HEK293 (cell line): ENCODE results near the gene USP5.
A peak's percentile ranks its signal among the peaks of the same experiment; 100 is the strongest.
"Not testable (repeated sequence)": the region's sequence is repeated elsewhere in the genome, so short reads cannot be mapped to it uniquely, and the experiment has no call there.

Source experiments
- CTCF ChIA-PET: fragments of 350-600 bp; formaldehyde crosslinking; extraction: SDS; loops from one replicate; lab custom pipeline; 2021; ENCODE audit warnings: antibody characterized with exemption; lab: Yijun Ruan, JAX
- POLR2A ChIA-PET: fragments of 300-600 bp; formaldehyde crosslinking; extraction: SDS; loops from one replicate; lab custom pipeline; 2020; ENCODE audit warnings: antibody characterized with exemption, inconsistent platforms; lab: Yijun Ruan, JAX
- H3K27ac ChIP-seq: fragments of 200-500 bp; sonication (Bioruptor generic); 2 replicates; pipeline ENCODE4 v1.5.1; 2014; ENCODE audit warnings: low read depth, low read length, control low read depth, inconsistent platforms; ENCODE audit errors: extremely low read depth
- H3K36me3 ChIP-seq, 2 experiments: fragments of 200-500 bp in 1 of 2; sonication (Bioruptor generic) in 1 of 2; 1 replicate in 1 of 2; 2 replicates in 1 of 2; pipeline ENCODE4 v1.5.1; 2014 to 2017; ENCODE audit warnings: inconsistent platforms in 2 of 2, low read length in 2 of 2; ENCODE audit not compliant: control insufficient read depth in 2 of 2, insufficient read depth in 1 of 2
- H3K4me1 ChIP-seq: fragments of 200-500 bp; sonication (Bioruptor generic); 2 replicates; pipeline ENCODE4 v1.5.1; 2014; ENCODE audit warnings: mild to moderate bottlenecking, low read length, inconsistent platforms; ENCODE audit not compliant: control insufficient read depth, insufficient read depth
- H3K4me3 ChIP-seq: 2 replicates; pipeline ENCODE4 v1.5.1; 2011; ENCODE audit warnings: low read depth, mild to moderate bottlenecking, control low read depth, low read length, moderate library complexity
- H3K9me3 ChIP-seq: fragments of 200-500 bp; sonication (Bioruptor generic); 2 replicates; pipeline ENCODE4 v1.5.1; 2014; ENCODE audit warnings: low read depth, low read length, inconsistent platforms; ENCODE audit not compliant: control insufficient read depth, insufficient read depth
- HOXA7 ChIP-seq: sonication (generic); formaldehyde crosslinking; IDR thresholded peaks from 2 replicates; pipeline ENCODE4 v1.8.1; 2022; ENCODE audit warnings: missing genetic modification reagents, borderline replicate concordance
- PRDM1 ChIP-seq: fragments of 450-650 bp; formaldehyde crosslinking; IDR thresholded peaks from 2 replicates; pipeline ENCODE4; 2016; ENCODE audit warnings: missing biosample characterization, missing genetic modification characterization
- YY2 ChIP-seq: fragments of 450-650 bp; formaldehyde crosslinking; IDR thresholded peaks from 2 replicates; pipeline ENCODE4 v1.5.1; 2016; ENCODE audit warnings: missing biosample characterization, missing genetic modification characterization
- ZNF121 ChIP-seq: fragments of 450-650 bp; formaldehyde crosslinking; IDR thresholded peaks from 2 replicates; pipeline ENCODE4 v1.5.1; 2016; ENCODE audit warnings: missing biosample characterization, missing genetic modification characterization
- ZNF776 ChIP-seq: fragments of 450-650 bp; formaldehyde crosslinking; IDR thresholded peaks from 2 replicates; pipeline ENCODE4 v1.5.0; 2017; ENCODE audit warnings: missing biosample characterization, missing genetic modification characterization, borderline replicate concordance
- TF ChIP-seq, protein P1 (sequence below): fragments of 450-650 bp; formaldehyde crosslinking; IDR thresholded peaks from 2 replicates; pipeline ENCODE4 v1.5.1; 2016; ENCODE audit warnings: missing biosample characterization, missing genetic modification characterization
- TF ChIP-seq, protein P2 (sequence below): fragments of 450-650 bp; IDR thresholded peaks from 2 replicates; pipeline ENCODE4 v1.5.1; 2018; ENCODE audit warnings: missing biosample characterization, missing genetic modification characterization
- TF ChIP-seq, protein P3 (sequence below): fragments of 450-650 bp; formaldehyde crosslinking; conservative IDR thresholded peaks from 2 replicates; pipeline ENCODE4 v1.5.1; 2016; ENCODE audit warnings: low read depth, missing biosample characterization, missing genetic modification characterization
- TF ChIP-seq, protein P4 (sequence below): fragments of 450-650 bp; formaldehyde crosslinking; IDR thresholded peaks from 2 replicates; pipeline ENCODE4 v1.5.1; 2016; ENCODE audit warnings: missing biosample characterization, missing genetic modification characterization
- TF ChIP-seq, protein P5 (sequence below): fragments of 450-650 bp; formaldehyde crosslinking; IDR thresholded peaks from 2 replicates; pipeline ENCODE4 v1.5.1; 2016; ENCODE audit warnings: missing biosample characterization, missing genetic modification characterization, low read depth

The USP5 gene

DNA sequence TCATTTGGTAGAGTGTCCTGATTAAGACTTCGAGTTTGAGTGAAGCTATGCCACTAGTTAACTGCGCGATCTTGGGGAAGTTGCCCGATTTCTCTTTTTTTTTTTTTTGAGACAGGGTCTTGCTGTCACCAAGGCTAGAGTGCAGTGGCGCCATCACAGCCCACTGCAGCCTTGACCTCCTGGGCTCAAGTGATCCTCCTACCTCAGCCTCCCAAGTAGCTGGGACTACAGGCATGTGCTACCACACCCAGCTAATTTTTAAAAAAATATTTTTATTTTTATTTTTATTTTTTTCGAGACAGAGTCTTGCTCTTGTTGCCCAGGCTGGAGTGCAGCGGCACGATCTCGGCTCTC, 22.0 kb downstream of the USP5 start:
- H3K27ac ChIP-seq, H3K4me1 ChIP-seq, H3K9me3 ChIP-seq: not testable (repeated sequence)
- POLR2A ChIA-PET: interaction anchor here (1.3 to 3.1 kb wide), 6 partner anchors 9 to 150 kb away, joined by 3 to 56 read pairs (median 14); partner anchors contain the start of gene COPS7A
- Histone ChIP-seq H3K36me3 (peaks cover 4 to 36% of the 10 kb centered on the region in 2 experiments; a peak in 2 of 3 replicates), H3K4me3 (peak overlapping the region; percentile 67)
- CTCF ChIA-PET: interaction anchor here (0.6 to 0.8 kb wide), 4 partner anchors 8 to 169 kb away, joined by 3 to 7 read pairs (median 4); no protein-coding TSS in a partner anchor

DNA sequence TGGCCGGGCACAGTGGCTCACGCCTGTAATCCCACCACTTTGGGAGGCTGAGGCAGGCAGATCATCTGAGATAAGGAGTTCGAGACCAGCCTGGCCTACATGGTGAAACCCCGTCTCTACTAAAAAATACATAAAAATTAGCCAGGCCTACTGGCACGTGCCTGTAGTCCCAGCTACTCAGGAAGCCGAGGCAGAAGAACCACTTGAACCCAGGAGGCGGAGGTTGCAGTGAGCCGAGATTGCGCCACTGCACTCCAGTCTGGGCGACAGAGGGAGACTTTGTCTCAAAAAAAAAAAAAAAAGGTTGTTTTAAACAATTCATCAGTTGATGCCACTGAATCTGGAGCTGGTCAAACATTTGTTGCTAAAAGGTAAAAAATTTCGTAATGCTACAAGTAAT, 27.9 kb downstream of the USP5 start:
- not testable (repeated sequence) for H3K27ac ChIP-seq, H3K4me3 ChIP-seq, H3K4me1 ChIP-seq, H3K9me3 ChIP-seq
- CTCF ChIA-PET: interaction anchor here (3.7 to 3.8 kb wide), 2 partner anchors 11 kb away, joined by 17 to 22 read pairs; no protein-coding TSS in a partner anchor
- peaks cover 0 to 17% of the 10 kb centered on the region in 2 experiments; a peak in 2 of 3 replicates for H3K36me3 ChIP-seq
- POLR2A ChIA-PET: interaction anchor here (0.7 to 2.8 kb wide), 3 partner anchors 9 to 43 kb away, joined by 3 to 17 read pairs (median 6); partner anchors contain the start of gene TPI1

DNA sequence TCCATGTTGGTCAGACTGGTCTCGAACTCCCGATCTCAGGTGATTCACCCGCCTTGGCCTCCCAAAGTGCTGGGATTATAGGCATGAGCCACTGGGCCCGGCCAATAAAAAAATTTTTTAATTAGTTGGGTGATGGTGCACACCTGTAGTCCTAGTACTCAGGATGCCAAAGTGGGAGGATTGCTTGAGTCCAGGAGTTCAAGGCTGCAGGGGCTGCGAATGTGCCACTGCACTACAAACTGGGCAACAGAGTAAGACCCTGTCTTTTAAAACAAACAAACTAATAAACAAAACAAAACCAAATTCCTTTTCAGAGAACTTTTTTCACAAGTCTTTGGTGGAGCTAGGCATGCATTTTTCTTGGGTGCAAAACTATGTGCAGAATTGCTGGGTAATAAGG, 31.3 kb downstream of the USP5 start:
- H3K9me3 ChIP-seq: no peaks in the 10 kb centered on the region
- no peaks in the 10 kb centered on the region for H3K4me1 ChIP-seq
- no peak overlapping the region for H3K4me3 ChIP-seq
- POLR2A ChIA-PET: interaction anchor here (4.2 kb wide), 1 partner anchor 10 kb away, joined by 23 read pairs; the partner anchor contains the start of gene SPSB2
- H3K27ac ChIP-seq: no peak overlapping the region
- CTCF ChIA-PET: interaction anchor here (0.6 to 3.8 kb wide), 6 partner anchors 8 to 231 kb away, joined by 3 to 22 read pairs (median 9); partner anchors contain the start of gene SPSB2
- TF ChIP-seq, protein P1, sequence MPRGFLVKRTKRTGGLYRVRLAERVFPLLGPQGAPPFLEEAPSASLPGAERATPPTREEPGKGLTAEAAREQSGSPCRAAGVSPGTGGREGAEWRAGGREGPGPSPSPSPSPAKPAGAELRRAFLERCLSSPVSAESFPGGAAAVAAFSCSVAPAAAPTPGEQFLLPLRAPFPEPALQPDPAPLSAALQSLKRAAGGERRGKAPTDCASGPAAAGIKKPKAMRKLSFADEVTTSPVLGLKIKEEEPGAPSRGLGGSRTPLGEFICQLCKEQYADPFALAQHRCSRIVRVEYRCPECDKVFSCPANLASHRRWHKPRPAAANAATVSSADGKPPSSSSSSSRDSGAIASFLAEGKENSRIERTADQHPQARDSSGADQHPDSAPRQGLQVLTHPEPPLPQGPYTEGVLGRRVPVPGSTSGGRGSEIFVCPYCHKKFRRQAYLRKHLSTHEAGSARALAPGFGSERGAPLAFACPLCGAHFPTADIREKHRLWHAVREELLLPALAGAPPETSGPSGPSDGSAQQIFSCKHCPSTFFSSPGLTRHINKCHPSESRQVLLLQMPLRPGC (tag by site-specific recombination): no peak
- peak; percentile 71; the same call in 1 of the 2 replicates for TF ChIP-seq ZNF121 (tag by site-specific recombination)
- TF ChIP-seq, protein P2, sequence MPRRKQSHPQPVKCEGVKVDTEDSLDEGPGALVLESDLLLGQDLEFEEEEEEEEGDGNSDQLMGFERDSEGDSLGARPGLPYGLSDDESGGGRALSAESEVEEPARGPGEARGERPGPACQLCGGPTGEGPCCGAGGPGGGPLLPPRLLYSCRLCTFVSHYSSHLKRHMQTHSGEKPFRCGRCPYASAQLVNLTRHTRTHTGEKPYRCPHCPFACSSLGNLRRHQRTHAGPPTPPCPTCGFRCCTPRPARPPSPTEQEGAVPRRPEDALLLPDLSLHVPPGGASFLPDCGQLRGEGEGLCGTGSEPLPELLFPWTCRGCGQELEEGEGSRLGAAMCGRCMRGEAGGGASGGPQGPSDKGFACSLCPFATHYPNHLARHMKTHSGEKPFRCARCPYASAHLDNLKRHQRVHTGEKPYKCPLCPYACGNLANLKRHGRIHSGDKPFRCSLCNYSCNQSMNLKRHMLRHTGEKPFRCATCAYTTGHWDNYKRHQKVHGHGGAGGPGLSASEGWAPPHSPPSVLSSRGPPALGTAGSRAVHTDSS: no peak
- peaks cover 0 to 13% of the 10 kb centered on the region in 2 experiments; a peak in 2 of 3 replicates for H3K36me3 ChIP-seq

DNA sequence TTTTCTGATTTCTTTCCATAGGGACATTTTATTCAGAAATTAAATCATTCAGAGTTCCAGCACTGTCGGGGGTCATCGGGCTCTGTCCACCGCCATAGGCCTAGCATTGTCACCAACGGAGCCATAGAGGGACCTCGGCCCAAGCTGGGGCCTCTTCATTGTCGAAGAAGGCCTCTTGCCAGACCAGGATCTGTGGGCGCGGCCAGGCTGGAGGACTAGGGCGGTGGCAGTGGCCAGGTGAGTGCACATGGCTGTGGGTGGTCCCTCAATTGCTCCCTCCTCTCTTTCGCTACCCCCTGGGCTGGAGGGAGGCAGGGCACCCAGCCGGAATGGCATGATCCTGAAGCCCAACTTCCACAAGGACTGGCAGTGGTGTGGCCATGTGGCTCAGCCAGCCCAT, 31.7 kb downstream of the USP5 start:
- no peak for TF ChIP-seq ZNF776
- Histone ChIP-seq H3K27ac (no peak overlapping the region), H3K36me3 (peaks cover 0 to 13% of the 10 kb centered on the region in 2 experiments; a peak in 2 of 3 replicates), H3K4me1 (no peaks in the 10 kb centered on the region), H3K9me3 (no peaks in the 10 kb centered on the region), H3K4me3 (no peak overlapping the region)
- ChIA-PET POLR2A (interaction anchor here (4.2 kb wide), 1 partner anchor 11 kb away, joined by 23 read pairs; the partner anchor contains the start of gene SPSB2), CTCF (interaction anchor here (0.6 to 1.9 kb wide), 4 partner anchors 11 to 230 kb away, joined by 3 to 12 read pairs (median 3); partner anchors contain the start of gene SPSB2)

DNA sequence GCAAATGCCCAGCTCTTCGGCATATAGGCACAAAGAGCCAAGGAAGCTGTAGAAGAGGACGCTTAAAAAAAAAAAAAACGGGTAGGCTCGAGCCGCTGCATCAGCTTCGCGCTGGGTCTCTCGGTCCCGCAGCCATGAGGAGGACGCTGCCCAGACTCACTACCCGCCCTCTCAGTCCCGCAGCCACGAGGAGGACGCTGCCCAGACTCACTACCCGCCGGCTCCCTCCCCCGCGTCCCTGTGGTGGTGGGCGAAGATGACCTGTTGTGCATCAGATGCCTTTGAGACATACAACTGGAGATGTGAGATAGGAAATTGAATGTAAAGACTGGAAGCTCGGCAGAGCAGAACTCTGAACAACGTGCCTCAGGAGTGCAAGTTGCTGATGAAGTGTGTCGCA, 32.6 kb downstream of the USP5 start:
- H3K4me1 ChIP-seq: no peaks in the 10 kb centered on the region
- peaks cover 0 to 13% of the 10 kb centered on the region in 2 experiments; a peak in 2 of 3 replicates for H3K36me3 ChIP-seq
- H3K4me3 ChIP-seq: no peak overlapping the region
- ChIA-PET POLR2A (interaction anchor here (0.7 to 4.2 kb wide), 2 partner anchors 12 to 30 kb away, joined by 3 to 23 read pairs; partner anchors contain the start of gene SPSB2), CTCF (interaction anchor here (0.7 to 1.9 kb wide), 4 partner anchors 12 to 228 kb away, joined by 3 to 12 read pairs (median 6); partner anchors contain the start of gene SPSB2)
- no peak overlapping the region for H3K27ac ChIP-seq
- no peaks in the 10 kb centered on the region for H3K9me3 ChIP-seq
- TF ChIP-seq, protein P3, sequence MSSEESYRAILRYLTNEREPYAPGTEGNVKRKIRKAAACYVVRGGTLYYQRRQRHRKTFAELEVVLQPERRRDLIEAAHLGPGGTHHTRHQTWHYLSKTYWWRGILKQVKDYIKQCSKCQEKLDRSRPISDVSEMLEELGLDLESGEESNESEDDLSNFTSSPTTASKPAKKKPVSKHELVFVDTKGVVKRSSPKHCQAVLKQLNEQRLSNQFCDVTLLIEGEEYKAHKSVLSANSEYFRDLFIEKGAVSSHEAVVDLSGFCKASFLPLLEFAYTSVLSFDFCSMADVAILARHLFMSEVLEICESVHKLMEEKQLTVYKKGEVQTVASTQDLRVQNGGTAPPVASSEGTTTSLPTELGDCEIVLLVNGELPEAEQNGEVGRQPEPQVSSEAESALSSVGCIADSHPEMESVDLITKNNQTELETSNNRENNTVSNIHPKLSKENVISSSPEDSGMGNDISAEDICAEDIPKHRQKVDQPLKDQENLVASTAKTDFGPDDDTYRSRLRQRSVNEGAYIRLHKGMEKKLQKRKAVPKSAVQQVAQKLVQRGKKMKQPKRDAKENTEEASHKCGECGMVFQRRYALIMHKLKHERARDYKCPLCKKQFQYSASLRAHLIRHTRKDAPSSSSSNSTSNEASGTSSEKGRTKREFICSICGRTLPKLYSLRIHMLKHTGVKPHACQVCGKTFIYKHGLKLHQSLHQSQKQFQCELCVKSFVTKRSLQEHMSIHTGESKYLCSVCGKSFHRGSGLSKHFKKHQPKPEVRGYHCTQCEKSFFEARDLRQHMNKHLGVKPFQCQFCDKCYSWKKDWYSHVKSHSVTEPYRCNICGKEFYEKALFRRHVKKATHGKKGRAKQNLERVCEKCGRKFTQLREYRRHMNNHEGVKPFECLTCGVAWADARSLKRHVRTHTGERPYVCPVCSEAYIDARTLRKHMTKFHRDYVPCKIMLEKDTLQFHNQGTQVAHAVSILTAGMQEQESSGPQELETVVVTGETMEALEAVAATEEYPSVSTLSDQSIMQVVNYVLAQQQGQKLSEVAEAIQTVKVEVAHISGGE (tag by site-specific recombination): no peak
- TF ChIP-seq, protein P4, sequence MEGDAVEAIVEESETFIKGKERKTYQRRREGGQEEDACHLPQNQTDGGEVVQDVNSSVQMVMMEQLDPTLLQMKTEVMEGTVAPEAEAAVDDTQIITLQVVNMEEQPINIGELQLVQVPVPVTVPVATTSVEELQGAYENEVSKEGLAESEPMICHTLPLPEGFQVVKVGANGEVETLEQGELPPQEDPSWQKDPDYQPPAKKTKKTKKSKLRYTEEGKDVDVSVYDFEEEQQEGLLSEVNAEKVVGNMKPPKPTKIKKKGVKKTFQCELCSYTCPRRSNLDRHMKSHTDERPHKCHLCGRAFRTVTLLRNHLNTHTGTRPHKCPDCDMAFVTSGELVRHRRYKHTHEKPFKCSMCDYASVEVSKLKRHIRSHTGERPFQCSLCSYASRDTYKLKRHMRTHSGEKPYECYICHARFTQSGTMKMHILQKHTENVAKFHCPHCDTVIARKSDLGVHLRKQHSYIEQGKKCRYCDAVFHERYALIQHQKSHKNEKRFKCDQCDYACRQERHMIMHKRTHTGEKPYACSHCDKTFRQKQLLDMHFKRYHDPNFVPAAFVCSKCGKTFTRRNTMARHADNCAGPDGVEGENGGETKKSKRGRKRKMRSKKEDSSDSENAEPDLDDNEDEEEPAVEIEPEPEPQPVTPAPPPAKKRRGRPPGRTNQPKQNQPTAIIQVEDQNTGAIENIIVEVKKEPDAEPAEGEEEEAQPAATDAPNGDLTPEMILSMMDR (tag by site-specific recombination): no peak
- TF ChIP-seq HOXA7 (CRISPR knock-in tag): no peak
- TF ChIP-seq PRDM1 (tag by site-specific recombination): no peak
- TF ChIP-seq, protein P5, sequence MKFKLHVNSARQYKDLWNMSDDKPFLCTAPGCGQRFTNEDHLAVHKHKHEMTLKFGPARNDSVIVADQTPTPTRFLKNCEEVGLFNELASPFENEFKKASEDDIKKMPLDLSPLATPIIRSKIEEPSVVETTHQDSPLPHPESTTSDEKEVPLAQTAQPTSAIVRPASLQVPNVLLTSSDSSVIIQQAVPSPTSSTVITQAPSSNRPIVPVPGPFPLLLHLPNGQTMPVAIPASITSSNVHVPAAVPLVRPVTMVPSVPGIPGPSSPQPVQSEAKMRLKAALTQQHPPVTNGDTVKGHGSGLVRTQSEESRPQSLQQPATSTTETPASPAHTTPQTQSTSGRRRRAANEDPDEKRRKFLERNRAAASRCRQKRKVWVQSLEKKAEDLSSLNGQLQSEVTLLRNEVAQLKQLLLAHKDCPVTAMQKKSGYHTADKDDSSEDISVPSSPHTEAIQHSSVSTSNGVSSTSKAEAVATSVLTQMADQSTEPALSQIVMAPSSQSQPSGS: no peak
- TF ChIP-seq YY2 (tag by site-specific recombination): no peak
